Measurements from ENCODE around the gene FAM114A1.
"Not testable (repeated sequence)": the region's sequence is repeated elsewhere in the genome, so short reads cannot be mapped to it uniquely, and the experiment has no call there.

Gene FAM114A1

DNA sequence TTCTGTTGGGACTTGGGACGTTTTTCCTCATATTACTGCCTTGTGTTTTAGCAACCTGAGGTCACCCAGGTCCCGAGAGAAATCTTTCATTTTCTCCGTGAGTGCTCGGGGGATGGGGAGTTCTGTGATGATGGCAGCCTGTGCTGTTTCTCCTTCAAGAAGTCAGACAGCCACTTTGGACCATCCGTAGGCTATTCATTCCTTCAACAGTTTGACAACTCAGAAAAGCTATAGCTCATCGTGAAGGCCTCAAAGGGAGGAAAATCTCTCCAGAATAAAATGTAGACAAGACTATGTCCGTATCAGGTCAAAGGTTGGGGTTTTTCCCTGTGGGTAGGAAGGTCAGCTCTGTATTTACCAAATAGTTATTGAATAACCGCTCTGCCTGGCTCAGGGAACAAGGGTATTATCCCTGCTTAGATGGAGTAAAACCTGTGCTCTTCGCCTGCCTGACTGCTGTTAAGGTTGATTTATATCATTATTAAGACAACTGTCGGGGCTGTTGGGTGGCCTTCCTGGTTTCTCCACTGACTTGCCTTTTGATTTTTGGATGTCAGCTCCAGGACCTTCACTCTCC, 36.6 kb downstream of the FAM114A1 start:
- no peak for DNase-seq (ENCODE audit: low read depth)

DNA sequence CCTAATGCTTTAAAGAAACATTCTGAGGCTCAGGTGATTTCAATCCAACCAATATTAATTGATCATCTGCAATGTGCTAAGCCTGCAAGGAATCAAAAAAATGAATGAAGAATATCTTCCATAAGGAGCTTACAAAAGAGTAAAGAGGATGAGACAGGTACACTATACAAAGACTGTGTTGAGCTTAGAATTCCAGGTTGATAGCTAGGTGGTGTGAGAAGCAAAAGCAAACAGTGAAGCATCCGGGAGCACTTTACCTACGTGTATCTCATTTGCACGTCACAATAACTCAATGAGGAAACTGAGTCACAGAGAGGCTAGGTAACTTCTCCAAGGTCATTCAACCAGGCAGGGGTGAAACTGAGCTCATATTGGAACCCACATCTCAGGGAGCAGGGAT, 37.1 kb downstream of the FAM114A1 start:
- DNase-seq (ENCODE audit: low read depth): no peak

DNA sequence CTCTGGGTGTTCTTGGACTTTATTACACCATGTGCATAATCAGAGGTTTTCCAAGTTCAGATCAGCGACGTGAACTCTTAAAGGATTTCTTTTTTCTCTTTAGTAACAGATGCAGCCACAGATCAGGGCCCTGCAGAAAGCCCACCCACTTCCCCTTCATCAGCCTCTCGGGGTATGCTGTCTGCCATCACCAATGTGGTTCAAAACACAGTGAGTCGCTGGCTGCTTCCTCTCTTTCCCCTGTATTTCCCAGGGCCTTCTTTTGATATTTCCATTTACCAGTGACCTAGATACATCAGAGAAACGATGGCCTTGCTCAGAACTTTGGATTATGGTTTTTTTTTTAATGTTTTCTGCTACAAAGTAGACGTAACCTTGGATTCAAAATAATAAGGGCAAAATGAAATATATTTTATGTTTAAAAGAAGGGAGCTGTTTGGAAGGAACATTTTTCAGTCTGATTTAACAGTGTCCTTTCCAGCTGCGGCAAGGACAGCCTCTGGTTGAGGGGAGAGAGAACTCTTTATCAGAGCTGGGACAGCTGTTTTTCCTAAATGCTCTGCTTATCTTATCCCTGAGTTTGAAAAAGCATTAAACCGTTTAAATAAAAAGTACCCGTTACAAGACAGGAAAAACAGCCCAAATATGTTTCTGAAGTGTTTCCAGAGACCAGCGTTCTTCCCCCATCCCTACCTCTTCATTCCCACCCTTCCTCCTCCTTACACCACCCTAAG, 38.2 kb downstream of the FAM114A1 start:
- DNase-seq (ENCODE audit: low read depth): no peak

DNA sequence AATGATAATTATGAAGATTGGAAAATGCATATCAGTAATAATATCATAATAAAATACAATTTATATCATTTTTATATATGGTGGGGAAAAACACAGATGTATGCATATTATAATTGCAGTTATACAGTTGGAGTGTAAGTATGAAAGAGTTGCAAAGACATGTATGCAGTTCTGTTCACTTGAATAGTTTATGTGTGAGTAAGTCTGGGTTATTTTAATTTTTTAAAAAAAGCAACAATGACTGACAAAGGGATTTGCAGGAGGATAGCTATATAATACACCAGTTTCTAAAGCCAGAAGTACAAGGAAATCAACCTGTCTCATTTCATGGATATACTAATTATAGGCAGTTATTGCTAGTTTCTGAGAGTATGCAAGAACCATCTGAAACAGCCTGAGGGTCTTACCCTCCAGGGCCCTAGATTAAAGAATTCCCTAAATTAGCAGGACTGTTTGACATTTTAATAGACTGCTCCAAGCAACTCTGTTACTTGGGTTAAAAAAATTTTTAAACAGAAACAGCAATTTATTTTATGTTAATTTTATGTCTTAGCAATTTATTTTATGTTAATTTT, 40.2 kb downstream of the FAM114A1 start:
- no peak for DNase-seq (ENCODE audit: low read depth)

DNA sequence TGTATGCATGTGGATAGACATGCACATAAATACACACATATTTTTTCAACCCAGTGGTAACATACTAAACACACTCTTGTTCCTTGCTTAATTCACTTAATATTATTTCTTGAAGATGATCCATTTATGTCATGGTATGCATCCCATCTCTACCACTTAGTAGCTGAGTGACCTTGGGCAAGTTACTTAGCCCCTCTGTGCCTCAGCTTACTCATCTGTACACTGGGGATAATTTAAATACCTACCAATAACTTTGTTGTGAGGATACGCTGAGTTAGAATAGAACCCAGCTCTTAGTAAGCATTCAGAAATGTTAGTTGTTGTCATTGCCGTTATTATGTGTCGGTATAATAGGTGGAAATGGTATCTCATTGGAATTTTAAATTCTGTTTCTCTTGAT, 41.4 kb downstream of the FAM114A1 start:
- no peak for DNase-seq (ENCODE audit: low read depth)

DNA sequence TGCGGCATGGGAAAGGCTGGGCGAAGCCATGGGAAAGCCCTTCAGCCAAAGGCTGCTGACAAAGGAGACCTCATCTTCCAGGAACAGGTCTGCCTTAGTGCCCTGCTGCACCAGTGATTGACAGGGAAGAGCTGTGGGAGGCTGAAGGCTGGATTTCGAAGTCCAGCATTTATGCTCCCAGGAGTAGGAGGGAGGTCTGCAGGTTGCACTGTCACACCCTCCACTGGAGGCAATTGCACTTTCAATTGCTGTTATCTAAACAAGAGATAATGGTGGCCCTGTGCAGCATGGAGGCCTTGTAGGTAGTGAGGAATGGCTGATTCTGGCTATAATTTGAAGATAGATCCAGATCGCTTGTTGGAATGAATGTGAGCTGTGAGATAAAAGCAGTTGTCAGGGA, 43.7 kb downstream of the FAM114A1 start:
- no peak for DNase-seq (ENCODE audit: low read depth)

DNA sequence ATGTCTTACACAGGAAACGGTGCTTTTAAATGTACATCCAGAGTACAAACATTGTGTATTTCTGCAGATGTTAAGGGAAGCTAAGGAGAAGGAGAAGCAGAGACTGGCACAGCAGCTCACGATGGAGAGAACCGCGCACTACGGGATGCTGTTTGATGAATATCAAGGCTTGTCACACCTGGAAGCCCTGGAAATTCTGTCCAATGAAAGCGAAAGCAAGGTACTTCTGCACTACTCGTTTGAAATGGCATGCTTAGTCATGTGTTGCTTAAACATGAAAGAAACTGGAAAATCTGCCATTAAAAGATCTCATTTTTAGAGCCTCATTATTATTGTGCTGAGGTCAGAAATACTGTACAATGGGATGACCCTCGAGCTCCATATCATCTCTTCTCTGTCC, 47.2 kb downstream of the FAM114A1 start:
- DNase-seq (ENCODE audit: low read depth): no peak

DNA sequence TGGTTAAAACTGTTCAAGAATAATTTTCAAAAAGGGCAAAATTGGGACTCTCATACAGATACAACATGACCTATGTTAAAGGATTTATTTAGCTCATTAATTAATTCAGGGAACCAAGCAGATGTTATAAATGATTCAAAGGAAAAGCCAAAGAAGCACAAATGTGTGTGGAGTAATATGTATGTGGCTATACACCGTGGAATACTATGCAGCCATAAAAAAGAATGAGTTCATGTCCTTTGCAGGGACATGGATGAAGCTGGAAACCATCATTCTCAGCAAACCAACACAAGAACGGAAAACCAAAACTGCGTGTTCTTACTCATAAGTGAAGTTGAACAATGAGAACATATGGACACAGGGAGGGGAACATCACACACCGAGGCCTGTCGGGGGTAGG, 48.7 kb downstream of the FAM114A1 start:
- DNase-seq (ENCODE audit: low read depth): not testable (repeated sequence)

DNA sequence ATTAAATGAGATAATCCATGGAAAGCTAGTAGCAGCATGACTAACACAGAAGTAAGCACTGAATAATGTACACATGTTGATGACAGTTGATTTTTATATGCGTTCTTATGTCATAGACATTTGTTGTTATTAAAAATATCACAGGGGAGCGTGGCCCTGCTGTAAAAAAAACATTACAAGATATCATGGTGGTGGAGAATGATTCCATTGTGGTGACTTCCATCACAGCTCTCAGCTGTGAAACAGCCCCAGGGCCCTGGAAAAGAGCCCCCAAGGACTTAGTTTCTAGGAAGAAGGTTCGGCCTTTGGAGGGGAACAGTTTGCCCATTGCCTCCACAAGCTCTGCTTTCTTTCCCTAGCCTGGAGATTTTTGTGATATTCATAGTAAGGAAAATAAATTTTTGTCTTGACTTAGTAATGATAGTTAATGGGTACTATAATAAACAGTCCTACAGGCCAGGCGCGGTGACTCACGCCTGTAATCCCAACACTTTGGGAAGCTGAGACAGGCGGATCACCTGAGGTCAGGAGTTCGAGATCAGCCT, 49.9 kb downstream of the FAM114A1 start:
- no peak for DNase-seq (ENCODE audit: low read depth)

DNA sequence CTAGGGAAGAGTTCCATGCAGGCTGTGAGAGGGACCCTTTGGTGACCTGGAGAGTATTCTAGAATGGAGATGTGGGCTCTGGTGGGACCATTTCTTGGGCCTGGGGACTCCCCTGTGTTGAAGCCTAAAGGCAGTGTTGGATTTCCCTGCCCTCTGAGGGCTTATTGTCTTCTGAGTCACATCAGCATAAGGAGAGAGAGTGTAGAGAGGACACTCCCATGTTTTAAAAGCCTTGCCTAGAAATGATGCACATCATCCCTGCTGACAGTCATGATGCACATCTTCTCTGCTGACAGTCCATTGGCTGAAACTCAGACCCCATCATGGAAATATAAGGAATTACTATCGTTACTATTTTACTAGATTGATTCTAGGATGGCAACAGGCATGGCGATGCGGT, 51.9 kb downstream of the FAM114A1 start:
- DNase-seq (ENCODE audit: low read depth): no peak

DNA sequence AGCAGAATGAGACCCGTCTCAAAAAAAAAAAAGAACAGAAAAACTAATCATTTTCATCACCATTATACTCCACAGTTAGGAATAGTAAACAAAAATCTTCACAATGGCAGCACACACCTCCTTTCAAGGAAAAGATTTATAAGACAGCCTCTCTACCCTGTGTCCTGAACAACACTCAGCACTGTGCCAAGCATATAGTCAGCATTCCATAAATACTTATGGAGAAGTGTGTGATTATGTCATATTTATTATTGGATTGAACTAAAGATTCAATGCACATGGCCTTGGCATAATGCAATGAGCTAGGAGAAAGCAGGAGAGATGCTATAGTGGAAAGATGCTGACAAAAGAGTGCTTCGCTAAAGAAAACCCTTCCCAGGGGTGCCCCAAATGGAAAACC, 52.6 kb downstream of the FAM114A1 start:
- no peak for DNase-seq (ENCODE audit: low read depth)

DNA sequence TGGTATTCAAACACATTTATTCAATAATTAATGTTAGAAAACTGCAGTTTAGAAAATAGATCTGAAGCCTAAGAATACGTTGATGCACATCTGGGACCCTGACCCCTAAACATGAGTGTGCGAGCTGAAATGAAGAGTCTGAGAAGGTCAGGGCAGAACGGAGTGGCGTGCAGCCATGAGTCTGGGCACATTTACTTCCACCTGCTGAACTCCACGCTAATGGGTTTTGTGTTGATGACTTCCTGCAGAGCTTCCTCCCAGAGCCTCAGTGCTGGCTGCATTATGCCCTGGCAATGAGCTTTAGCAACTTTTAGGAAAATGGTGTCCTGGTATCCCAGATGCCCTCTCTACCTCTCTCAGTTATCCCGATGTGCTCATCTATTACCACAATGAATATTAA, 53.1 kb downstream of the FAM114A1 start:
- no peak for DNase-seq (ENCODE audit: low read depth)

DNA sequence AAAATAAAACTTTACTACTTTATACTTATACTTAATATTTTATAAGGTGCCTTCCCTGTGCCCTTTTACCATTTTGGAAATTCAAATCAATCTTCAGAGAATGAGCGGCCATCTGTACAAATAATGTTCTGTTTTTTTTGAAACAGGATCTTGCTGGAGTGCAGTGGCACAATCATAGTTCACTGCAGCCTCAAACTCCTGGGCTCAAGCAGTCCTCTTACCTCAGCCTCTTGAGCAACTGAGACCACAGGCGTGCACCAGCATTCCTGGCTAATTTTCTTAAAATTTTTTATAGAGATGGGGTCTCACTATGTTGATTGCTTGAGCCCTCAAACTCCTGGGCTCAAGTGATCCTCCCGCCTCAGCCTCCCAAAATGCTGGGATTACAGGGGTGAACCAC, 53.5 kb downstream of the FAM114A1 start:
- DNase-seq (ENCODE audit: low read depth): no peak

DNA sequence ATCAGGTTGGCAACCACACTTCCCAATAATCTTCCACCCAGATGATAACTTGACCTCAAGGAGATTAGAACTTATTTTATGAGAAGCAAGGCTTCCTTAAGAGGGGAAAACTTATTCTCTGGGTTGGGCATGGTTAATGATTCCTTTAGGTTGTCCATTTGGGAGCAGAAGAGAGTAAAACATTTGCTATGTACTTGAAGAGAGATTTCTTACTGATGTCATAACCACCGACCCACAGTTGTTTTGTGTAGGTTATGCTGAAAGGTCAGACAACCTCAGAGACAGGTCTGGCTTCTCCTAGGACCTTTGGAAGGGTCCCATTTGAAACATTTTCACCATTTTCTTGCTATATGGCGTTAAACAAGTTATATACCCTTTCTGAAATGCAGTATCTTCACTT, 56.1 kb downstream of the FAM114A1 start:
- no peak for DNase-seq (ENCODE audit: low read depth)

DNA sequence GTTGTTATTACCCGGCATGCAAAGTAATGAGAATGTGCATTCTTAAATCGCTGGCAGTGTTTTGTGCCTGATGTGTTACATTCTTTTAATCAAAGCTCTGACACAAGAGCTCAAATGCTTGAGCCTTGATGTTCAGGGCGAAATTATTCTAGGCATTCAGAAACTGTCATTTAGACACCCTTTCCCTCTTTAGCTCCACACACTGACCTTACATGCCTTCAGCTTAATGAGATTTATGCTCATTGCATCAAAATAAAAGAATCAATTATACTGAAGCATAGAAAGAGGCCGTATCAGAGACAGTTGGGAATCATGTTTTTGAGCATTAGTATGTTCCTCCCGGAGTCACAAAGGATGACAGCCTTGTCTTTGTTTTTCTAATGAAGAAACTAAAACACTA, 56.7 kb downstream of the FAM114A1 start:
- DNase-seq (ENCODE audit: low read depth): no peak

DNA sequence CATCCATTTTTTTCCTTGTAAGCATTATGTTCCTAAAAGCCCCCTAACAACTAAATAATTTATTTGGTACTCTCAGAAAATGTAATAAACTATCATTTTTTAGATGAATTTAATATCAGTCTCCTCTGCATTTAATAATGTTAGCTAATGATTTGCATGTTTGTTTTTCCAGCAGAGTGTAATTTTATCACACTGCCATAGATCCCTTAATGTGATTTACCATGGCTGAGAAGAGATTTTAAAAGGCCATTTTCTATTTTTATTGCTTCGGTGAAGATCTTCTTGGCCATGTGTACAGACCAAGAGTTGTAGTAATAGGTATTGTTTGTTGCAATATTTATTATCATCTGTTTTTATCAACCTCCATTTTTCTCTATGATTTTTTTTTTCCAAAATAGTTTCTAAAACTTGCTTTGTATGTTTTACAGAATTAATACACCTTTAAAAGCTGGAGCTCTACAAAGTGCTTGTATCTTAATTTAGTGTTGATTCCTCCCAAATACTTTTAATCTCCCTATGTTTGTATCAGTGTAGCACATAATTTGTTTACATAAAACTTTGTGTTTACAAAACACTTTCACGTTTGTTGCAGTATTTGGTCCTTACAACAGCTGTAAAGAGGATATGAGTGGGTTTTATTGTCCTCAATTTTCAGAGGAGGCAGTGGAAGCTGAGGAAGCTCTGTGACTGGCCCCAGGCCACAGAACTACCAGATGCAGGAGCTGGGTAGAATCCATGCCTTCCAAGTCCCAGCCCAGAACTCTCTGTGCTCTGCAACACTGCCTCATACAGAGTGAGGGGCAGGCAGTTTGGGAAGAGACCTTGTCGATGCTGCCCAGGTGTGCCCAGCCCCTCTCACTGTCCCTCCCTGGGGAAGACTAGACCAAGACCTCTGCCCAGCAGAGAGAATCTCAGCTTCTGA, 58.1 kb downstream of the FAM114A1 start:
- DNase-seq (ENCODE audit: low read depth): no peak

DNA sequence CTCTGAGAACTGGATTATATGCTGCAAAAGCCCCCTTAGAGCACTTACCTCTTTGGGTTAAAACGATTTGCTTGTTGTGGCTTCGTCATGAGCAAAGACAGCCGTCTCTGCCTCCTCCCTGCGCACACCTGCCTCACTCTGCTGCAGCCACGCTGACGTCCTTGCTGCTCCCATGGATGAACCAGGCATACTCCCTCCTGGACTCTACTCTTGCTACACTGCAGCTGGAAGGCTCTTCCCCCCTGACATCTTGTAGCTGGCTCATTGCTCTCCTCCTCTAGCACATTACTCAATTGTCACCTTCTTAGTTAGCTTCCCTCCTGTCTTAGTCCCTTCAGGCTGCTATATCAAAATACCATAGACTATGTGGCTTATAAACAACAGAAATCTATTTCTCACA, 59.3 kb downstream of the FAM114A1 start:
- no peak for DNase-seq (ENCODE audit: low read depth)

DNA sequence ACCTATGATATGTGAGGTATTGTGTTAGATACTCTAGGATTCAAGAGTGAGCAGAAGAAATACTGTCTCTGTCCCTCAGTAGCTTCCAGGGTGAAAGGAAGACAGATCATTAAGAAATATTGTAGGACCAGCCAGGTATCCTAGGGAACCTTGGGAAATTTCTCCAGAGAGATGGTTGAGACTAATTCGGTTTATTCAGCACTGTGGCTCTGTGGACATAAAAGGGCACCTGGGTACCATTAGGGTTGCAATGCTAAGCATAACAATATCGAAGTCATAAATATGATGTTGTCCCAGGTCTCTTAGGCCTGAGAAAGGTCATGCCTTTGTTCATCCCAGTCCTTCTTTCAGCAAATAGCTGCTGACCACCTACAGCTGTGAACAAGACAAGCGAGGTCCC, 61.0 kb downstream of the FAM114A1 start:
- DNase-seq (ENCODE audit: low read depth): no peak

DNA sequence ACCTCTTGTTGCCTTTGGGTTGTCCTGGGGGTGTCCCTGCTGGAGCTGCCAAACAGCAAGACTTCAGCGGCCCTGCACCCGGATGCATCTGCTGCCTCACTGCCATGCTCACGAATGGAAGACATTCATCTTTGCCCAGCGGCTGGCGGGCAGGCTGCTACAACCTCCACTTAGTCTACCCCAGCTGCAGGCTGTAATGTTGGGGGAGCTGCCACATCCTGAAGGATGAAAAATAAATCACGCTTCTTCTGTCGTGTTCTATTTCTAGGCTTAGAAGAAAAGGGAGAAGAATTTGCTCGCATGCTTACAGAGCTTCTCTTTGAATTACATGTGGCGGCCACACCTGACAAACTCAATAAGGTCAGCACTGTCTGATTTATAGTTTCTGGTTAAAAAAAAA, 61.4 kb downstream of the FAM114A1 start:
- DNase-seq (ENCODE audit: low read depth): no peak

DNA sequence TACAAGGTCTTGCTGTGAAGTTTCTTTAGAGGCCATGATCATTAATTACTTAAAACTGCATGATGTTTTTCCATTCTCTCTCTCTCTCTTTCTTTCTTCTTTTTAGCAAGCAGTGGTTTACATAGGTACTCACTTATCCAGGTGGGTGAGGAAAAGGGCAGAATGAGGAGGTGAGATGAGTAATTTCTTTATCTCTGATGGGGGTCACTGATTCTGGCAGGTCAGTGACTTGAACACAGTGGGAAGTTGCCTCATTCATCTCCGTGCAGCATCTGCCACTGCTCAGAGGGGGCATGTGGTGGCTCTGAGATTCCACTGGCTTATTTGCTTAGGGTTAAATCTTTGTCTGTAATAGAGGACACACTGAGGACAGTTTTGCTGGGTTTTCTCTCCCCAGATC, 62.6 kb downstream of the FAM114A1 start:
- DNase-seq (ENCODE audit: low read depth): no peak

DNA sequence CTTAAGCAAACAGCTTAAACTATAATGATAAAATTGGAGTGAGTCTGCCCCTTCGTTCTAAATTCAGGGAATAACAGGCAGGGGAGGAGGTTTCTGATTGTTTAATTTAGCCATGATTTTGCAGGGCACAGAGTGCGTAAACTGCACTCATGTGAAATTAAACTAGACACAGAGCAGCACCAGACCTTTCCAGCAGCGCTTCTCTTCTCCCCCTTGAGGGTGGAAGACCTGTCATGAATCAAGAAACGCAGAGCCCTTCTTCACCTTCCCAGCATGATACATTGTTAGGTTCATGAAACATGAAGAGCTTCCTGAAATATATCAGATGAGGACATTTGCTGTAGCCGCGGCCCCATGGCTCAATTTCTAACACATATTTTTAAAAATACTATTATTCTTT, 63.1 kb downstream of the FAM114A1 start:
- no peak for DNase-seq (ENCODE audit: low read depth)

DNA sequence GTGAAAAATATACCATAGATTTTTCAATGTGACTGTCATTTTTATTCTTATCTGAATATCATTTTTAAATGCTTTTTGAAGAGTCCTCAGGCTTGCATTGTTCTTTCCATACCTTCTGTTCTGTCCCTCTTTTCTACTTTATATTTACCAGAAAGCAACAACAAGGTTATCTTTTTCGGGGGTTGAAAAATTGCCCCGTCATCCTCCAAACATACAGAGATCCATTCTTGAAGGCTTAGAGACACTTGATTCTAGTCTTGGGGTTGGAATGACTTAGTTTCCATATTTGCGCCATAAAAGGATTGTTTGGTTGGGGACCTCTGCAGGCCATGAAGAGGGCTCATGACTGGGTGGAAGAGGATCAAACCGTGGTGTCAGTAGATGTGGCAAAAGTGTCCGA, 63.5 kb downstream of the FAM114A1 start:
- no peak for DNase-seq (ENCODE audit: low read depth)

Data from T-helper 22 cell (primary cell).